Measurements from ENCODE around the gene HSD11B1.
A peak's percentile ranks its signal among the peaks of the same experiment; 100 is the strongest.

HSD11B1 gene

DNA sequence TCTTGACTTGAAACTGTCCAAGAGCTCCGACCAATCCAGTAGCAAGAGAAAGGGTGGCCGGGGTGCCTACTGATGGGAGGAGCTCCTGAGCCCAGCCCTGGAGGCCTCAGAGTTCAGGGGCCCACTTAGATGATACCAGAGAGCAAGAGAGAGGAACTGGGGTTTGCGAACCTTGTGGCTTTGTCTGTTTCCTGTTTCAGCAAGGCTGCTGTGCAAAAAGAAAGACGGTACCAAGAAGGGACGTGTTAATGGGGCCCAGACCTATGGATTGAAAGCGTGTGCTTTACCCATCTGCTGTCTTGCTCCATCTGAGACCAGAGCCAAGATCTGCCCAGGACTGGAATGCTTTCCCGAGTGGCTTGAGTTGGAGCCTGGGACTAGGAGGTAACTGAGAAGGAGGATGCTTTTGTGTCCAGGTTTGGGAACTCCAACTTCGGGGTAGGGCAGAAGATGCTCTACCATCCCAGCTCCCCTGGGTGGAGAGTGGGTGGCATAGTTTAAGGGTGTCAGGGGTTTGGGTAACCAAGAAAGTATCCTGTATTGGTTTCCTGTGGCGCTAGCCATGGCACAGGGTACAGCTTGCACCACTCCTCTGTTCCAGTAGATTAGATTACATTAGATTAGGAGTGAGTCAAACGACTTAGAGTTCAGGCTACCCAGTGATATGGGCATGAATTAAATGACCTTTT is 51.4 kb downstream of the HSD11B1 start, which contains the start of gene TRAF3IP3:
TRAF3IP3 (plus strand) TSS at position 128 of the 689 bp plus-strand sequence. CDS start 3,987 bp downstream, outside the sequence.
- no peaks in the 10 kb centered on the region for H3K36me3 ChIP-seq (ENCODE audit: insufficient read depth, low read length)
- peaks cover 7% of the 10 kb centered on the region; the same call in 1 of the 2 replicates for H3K27me3 ChIP-seq (ENCODE audit: insufficient read depth, low read length)
- H3K27ac ChIP-seq (ENCODE audit: low read depth, low read length): no peak within 1 kb of the TSS
- H3K4me1 ChIP-seq (ENCODE audit: control insufficient read depth, insufficient read depth, low read length, unreplicated experiment): peaks cover under 1% of the 10 kb centered on the region
- no peaks in the 10 kb centered on the region for H3K79me2 ChIP-seq (ENCODE audit: control insufficient read depth, insufficient read depth, low read length, unreplicated experiment)
- no peak within 1 kb of the TSS for H2AFZ ChIP-seq (ENCODE audit: low read length, unreplicated experiment)
- H3K4me3 ChIP-seq (ENCODE audit: low read depth, low read length): no peak within 1 kb of the TSS

- H3K27me3 ChIP-seq (ENCODE audit: insufficient read depth, low read length): peaks cover 7% of the 10 kb centered on the region; the same call in 1 of the 2 replicates
- H3K4me1 ChIP-seq (ENCODE audit: control insufficient read depth, insufficient read depth, low read length, unreplicated experiment): peaks cover 4% of the 10 kb centered on the region
- H3K79me2 ChIP-seq (ENCODE audit: control insufficient read depth, insufficient read depth, low read length, unreplicated experiment): no peaks in the 10 kb centered on the region
- H3K36me3 ChIP-seq (ENCODE audit: insufficient read depth, low read length): no peaks in the 10 kb centered on the region
- H3K4me3 ChIP-seq (ENCODE audit: low read depth, low read length): no peak overlapping the region
- no peak overlapping the region for H2AFZ ChIP-seq (ENCODE audit: low read length, unreplicated experiment)
- no peak overlapping the region for H3K27ac ChIP-seq (ENCODE audit: low read depth, low read length)
These were observed 52.2 kb downstream of the HSD11B1 start for GRCh38 chr1:209756615-209757445.

DNA sequence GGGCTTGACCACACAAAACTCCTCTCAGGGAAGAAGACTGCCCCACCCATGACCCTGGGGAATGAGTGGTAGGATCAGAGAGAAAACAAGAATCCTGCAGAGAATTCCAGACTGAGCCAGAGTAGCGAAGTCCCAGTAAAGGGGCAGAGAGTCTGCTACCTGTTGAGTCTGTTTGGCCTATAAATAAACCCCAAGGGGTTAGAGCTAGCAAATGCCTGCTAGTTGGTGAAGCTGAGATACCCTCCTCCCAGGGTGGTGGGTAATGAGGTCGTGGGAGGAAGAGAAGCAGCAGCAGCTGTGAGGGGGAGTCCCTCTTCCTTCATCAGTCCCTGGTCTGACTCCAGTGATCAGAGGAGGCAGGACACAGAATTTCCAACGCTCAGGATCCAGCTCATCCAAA is 53.8 kb downstream of the HSD11B1 start:
- H3K27ac ChIP-seq (ENCODE audit: low read depth, low read length): no peak overlapping the region
- H3K36me3 ChIP-seq (ENCODE audit: insufficient read depth, low read length): no peaks in the 10 kb centered on the region
- H3K79me2 ChIP-seq (ENCODE audit: control insufficient read depth, insufficient read depth, low read length, unreplicated experiment): no peaks in the 10 kb centered on the region
- H3K27me3 ChIP-seq (ENCODE audit: insufficient read depth, low read length): peaks cover 7% of the 10 kb centered on the region; the same call in 1 of the 2 replicates
- H3K4me3 ChIP-seq (ENCODE audit: low read depth, low read length): no peak overlapping the region
- peaks cover 4% of the 10 kb centered on the region for H3K4me1 ChIP-seq (ENCODE audit: control insufficient read depth, insufficient read depth, low read length, unreplicated experiment)
- H2AFZ ChIP-seq (ENCODE audit: low read length, unreplicated experiment): no peak overlapping the region

- Histone ChIP-seq H2AFZ (ENCODE audit: low read length, unreplicated experiment) (no peak overlapping the region), H3K4me1 (ENCODE audit: control insufficient read depth, insufficient read depth, low read length, unreplicated experiment) (peaks cover 4% of the 10 kb centered on the region), H3K27ac (ENCODE audit: low read depth, low read length) (no peak overlapping the region), H3K36me3 (ENCODE audit: insufficient read depth, low read length) (no peaks in the 10 kb centered on the region), H3K79me2 (ENCODE audit: control insufficient read depth, insufficient read depth, low read length, unreplicated experiment) (no peaks in the 10 kb centered on the region), H3K4me3 (ENCODE audit: low read depth, low read length) (no peak overlapping the region), H3K27me3 (ENCODE audit: insufficient read depth, low read length) (peaks cover 7% of the 10 kb centered on the region; the same call in 1 of the 2 replicates)
These were observed 55.2 kb downstream of the HSD11B1 start for GRCh38 chr1:209759829-209760359.

DNA sequence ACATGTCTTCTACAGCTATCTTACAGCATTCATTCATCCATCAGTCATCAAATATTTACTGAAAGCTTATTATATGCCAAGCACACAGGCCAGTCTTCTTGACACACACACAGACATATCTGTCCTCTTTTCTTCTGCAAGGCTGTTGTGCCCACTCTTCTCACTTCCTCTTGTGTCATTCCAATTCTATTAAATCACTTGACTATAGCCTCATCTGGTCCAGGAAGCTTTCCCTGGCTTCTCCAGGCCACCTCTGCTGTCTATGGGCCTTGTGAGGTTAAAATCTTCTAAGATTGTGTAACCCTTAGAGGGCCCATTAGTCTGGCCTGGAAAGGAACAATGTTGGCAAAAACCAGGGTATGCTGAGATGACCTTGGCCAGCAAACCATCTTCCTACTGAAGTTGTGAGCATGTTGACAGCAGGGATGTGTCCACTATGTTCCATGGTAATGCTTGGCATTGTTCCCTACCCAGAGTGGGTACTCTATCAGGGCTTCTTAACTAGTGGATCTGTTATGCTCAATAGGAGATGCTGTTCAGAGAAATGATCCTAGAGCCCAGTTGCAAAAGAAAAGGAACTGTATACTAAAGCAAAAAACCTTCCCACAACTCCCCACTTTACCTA is 56.5 kb downstream of the HSD11B1 start:
- H3K27ac ChIP-seq (ENCODE audit: low read depth, low read length): no peak overlapping the region
- no peak overlapping the region for H3K4me3 ChIP-seq (ENCODE audit: low read depth, low read length)
- no peaks in the 10 kb centered on the region for H3K36me3 ChIP-seq (ENCODE audit: insufficient read depth, low read length)
- H3K79me2 ChIP-seq (ENCODE audit: control insufficient read depth, insufficient read depth, low read length, unreplicated experiment): no peaks in the 10 kb centered on the region
- H2AFZ ChIP-seq (ENCODE audit: low read length, unreplicated experiment): no peak overlapping the region
- H3K4me1 ChIP-seq (ENCODE audit: control insufficient read depth, insufficient read depth, low read length, unreplicated experiment): peaks cover 4% of the 10 kb centered on the region
- peaks cover 7% of the 10 kb centered on the region; the same call in 1 of the 2 replicates for H3K27me3 ChIP-seq (ENCODE audit: insufficient read depth, low read length)

- Histone ChIP-seq H3K27ac (ENCODE audit: low read depth, low read length) (no peak overlapping the region), H3K4me1 (ENCODE audit: control insufficient read depth, insufficient read depth, low read length, unreplicated experiment) (peaks cover 22% of the 10 kb centered on the region), H3K4me3 (ENCODE audit: low read depth, low read length) (no peak overlapping the region), H3K36me3 (ENCODE audit: insufficient read depth, low read length) (no peaks in the 10 kb centered on the region), H3K79me2 (ENCODE audit: control insufficient read depth, insufficient read depth, low read length, unreplicated experiment) (no peaks in the 10 kb centered on the region), H2AFZ (ENCODE audit: low read length, unreplicated experiment) (no peak overlapping the region), H3K27me3 (ENCODE audit: insufficient read depth, low read length) (no peaks in the 10 kb centered on the region)
These were observed 61.4 kb downstream of the HSD11B1 start for GRCh38 chr1:209766051-209766450.

- H3K4me3 ChIP-seq (ENCODE audit: low read depth, low read length): no peak overlapping the region
- no peaks in the 10 kb centered on the region for H3K27me3 ChIP-seq (ENCODE audit: insufficient read depth, low read length)
- no peak overlapping the region for H2AFZ ChIP-seq (ENCODE audit: low read length, unreplicated experiment)
- no peaks in the 10 kb centered on the region for H3K79me2 ChIP-seq (ENCODE audit: control insufficient read depth, insufficient read depth, low read length, unreplicated experiment)
- H3K27ac ChIP-seq (ENCODE audit: low read depth, low read length): no peak overlapping the region
- H3K4me1 ChIP-seq (ENCODE audit: control insufficient read depth, insufficient read depth, low read length, unreplicated experiment): peaks cover 19% of the 10 kb centered on the region
- no peaks in the 10 kb centered on the region for H3K36me3 ChIP-seq (ENCODE audit: insufficient read depth, low read length)
These were observed 62.5 kb downstream of the HSD11B1 start for GRCh38 chr1:209767096-209767495.

GRCh38 chr1:209767706-209768105 is 63.1 kb downstream of the HSD11B1 start:
- Histone ChIP-seq H3K4me1 (ENCODE audit: control insufficient read depth, insufficient read depth, low read length, unreplicated experiment) (peaks cover 19% of the 10 kb centered on the region), H3K4me3 (ENCODE audit: low read depth, low read length) (no peak overlapping the region), H3K27me3 (ENCODE audit: insufficient read depth, low read length) (no peaks in the 10 kb centered on the region), H3K36me3 (ENCODE audit: insufficient read depth, low read length) (no peaks in the 10 kb centered on the region), H2AFZ (ENCODE audit: low read length, unreplicated experiment) (no peak overlapping the region), H3K79me2 (ENCODE audit: control insufficient read depth, insufficient read depth, low read length, unreplicated experiment) (no peaks in the 10 kb centered on the region), H3K27ac (ENCODE audit: low read depth, low read length) (no peak overlapping the region)

GRCh38 chr1:209768354-209768774 is 63.7 kb downstream of the HSD11B1 start:
- Histone ChIP-seq H3K4me1 (ENCODE audit: control insufficient read depth, insufficient read depth, low read length, unreplicated experiment) (peaks cover 19% of the 10 kb centered on the region), H2AFZ (ENCODE audit: low read length, unreplicated experiment) (no peak overlapping the region), H3K36me3 (ENCODE audit: insufficient read depth, low read length) (no peaks in the 10 kb centered on the region), H3K27me3 (ENCODE audit: insufficient read depth, low read length) (no peaks in the 10 kb centered on the region), H3K27ac (ENCODE audit: low read depth, low read length) (no peak overlapping the region), H3K79me2 (ENCODE audit: control insufficient read depth, insufficient read depth, low read length, unreplicated experiment) (no peaks in the 10 kb centered on the region), H3K4me3 (ENCODE audit: low read depth, low read length) (no peak overlapping the region)

- Histone ChIP-seq H3K27ac (ENCODE audit: low read depth, low read length) (peak overlapping the region; percentile 76), H3K4me3 (ENCODE audit: low read depth, low read length) (peak overlapping the region; percentile 19; the same call in 1 of the 2 replicates), H2AFZ (ENCODE audit: low read length, unreplicated experiment) (peak overlapping the region; percentile 96)
These were observed 64.7 kb downstream of the HSD11B1 start for GRCh38 chr1:209769171-209769904.

More at GRCh38 chr1:209769171-209769904, 64.7 kb downstream of the HSD11B1 start:
- Histone ChIP-seq H3K36me3 (ENCODE audit: insufficient read depth, low read length) (no peaks in the 10 kb centered on the region), H3K4me1 (ENCODE audit: control insufficient read depth, insufficient read depth, low read length, unreplicated experiment) (peaks cover 19% of the 10 kb centered on the region), H3K27me3 (ENCODE audit: insufficient read depth, low read length) (no peaks in the 10 kb centered on the region), H3K79me2 (ENCODE audit: control insufficient read depth, insufficient read depth, low read length, unreplicated experiment) (no peaks in the 10 kb centered on the region)

Data from ACC112 (cell line).